Loucy (cell line): ENCODE data around the gene YWHAH.

Experiments used
- EZH2phosphoT487 ChIP-seq: fragments of 200-600 bp; IDR thresholded peaks from 2 replicates; pipeline ENCODE4 v1.6.1; 2018; ENCODE audit warnings: antibody characterized with exemption, mild to moderate bottlenecking, moderate library complexity, borderline replicate concordance
- TF ChIP-seq, protein P1 (sequence below): fragments of 200-600 bp; sonication (generic); conservative IDR thresholded peaks from 2 replicates; pipeline ENCODE4 v1.5.1; 2014; ENCODE audit warnings: mild to moderate bottlenecking, antibody characterized with exemption, low read length

DNA sequence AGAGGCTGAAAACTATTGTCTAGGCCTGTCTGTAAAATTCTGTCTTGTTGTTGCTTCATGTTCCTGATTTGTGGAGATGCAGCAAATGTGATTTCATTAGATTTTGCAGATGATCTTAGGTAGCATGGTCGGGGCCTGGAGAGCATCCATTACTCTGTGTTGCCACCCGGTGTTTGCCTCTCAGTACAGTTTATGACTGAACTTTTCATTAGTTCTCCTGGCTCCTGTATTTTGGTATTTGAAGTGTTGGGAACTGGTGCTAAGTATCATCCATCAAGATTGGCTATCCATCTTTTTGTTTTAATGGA, 7.7 kb downstream of the YWHAH start:
- no peak for TF ChIP-seq EZH2phosphoT487
- TF ChIP-seq, protein P1, sequence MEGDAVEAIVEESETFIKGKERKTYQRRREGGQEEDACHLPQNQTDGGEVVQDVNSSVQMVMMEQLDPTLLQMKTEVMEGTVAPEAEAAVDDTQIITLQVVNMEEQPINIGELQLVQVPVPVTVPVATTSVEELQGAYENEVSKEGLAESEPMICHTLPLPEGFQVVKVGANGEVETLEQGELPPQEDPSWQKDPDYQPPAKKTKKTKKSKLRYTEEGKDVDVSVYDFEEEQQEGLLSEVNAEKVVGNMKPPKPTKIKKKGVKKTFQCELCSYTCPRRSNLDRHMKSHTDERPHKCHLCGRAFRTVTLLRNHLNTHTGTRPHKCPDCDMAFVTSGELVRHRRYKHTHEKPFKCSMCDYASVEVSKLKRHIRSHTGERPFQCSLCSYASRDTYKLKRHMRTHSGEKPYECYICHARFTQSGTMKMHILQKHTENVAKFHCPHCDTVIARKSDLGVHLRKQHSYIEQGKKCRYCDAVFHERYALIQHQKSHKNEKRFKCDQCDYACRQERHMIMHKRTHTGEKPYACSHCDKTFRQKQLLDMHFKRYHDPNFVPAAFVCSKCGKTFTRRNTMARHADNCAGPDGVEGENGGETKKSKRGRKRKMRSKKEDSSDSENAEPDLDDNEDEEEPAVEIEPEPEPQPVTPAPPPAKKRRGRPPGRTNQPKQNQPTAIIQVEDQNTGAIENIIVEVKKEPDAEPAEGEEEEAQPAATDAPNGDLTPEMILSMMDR, result peak; percentile 56
